ENCODE data around the gene SUFU.

Gene SUFU

DNA sequence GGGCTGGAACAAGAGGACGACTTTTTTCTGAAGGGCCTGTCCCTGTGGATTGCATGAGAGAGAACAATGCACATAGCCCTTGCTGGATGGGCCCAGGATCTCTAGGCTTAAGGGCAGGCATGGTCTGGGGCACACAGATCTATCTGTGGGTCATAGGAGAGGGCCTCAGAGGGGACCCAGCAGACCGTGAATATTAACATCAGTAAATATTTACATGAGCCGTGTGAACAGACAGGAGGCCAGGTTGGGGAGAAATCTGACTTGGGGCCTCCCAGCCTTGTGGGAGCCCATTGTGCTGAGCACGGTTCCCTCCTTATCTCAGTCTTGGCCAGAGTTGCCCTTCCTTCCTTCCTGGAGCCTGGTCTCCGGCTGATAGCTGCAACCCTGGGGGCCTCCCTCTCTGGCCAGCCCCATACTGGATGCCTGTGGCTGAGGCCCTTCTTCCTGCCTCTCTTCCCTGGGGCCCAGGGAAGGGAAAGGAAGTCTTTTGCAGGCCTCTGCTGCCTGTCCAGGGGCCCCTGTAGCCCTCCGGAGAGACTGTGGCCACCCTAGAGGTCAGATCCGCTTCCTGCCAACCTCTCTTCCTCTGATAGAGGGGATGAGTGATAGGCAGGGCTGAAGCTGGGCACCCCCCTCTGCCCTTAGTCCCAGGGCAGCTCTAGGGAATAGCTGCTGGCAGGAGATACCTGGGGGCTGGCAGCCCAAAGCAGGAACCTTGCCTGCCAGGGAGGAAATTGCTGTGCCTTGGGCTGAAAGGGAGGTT lies 96.0 kb downstream of the SUFU start:
- no peak for DNase-seq

GRCh38 chr10:102600816-102601215 lies 97.0 kb downstream of the SUFU start:
- no peak for DNase-seq

GRCh38 chr10:102601639-102602038 lies 97.9 kb downstream of the SUFU start:
- DNase-seq, result no peak

- DNase-seq, result no peak
Observed at GRCh38 chr10:102602272-102603045, 98.7 kb downstream of the SUFU start.

DNA sequence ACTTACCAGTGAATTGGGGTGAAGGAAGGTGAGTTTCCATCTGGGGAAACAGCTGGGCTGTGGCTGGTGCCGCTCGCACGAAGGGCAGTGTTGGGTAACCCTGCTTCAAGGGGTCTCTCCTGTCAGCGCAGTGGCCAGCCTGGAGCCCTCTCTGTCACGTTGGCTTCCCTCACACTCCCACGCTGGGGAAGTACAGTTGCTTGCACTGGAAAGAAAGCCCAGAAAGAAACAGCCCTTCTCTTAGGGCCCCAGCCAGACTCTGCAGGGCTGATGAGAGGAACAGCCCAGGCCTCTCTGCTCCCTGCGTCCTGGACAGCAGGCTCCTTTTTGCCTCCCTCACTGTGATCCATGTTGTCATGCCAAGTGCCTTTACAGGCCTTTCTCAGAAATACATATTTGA lies 100.2 kb downstream of the SUFU start:
- no peak for DNase-seq

DNA sequence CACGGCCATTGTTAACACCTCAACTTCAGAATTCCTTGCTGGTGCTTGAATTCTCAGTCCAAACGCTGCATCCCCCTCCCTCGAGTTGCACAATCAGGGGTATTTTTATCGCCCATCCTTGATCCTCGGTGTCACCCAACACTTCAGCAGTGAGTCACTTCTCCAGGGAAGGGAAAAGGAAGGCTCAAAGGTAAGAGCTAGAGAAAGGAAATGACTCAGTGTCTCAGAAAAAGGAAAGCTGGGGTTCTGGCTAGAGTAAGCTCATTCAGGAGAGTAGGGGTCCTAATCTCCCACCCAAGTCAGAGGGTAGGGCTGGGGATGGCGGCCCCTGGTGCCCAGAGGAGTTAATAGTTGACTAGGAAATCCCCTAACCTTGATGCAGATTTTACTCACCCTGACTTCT lies 100.7 kb downstream of the SUFU start:
- DNase-seq, result no peak

DNA sequence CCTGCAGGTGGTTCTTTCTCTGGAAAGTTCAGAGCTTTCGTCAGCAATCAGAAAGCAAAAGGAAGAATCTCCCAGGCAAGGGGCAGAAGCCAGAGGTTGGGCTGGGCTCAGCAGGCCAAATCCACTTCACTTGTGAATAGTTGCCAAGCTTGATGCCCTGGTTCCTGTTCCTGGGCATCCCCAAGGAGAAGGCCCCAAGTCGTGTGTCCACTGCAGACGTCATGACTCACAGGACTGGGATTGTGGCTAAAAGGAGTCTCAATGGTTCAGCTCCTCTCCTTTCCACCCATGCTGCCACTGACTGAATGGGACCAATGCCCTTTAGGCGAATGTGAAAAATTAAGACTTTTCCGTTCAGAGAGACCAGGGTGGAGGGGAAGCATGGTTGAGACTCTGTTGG lies 101.9 kb downstream of the SUFU start:
- DNase-seq, result no peak

GRCh38 chr10:102608487-102608886 lies 104.7 kb downstream of the SUFU start:
- no peak for DNase-seq

DNA sequence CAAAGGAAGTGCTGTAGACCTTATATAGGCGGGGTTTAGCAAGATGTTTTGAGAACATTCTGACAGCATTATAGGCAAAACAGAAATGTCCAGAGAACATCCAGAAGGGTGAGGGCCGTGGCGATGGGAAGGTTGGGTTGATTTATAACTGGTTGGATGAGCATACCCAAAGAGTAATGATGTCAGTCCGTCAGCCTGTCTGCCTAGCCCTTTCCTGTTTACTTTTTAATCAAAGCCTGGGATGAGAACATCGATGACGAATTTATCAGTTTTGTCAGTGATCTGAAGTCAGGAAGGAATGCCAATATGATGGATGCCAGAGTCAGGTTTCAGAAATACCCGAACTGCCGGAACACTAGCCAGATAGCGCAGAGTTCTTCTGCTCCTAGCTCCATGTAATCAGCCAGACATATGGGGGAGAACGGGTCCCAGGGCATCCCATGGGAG lies 106.7 kb downstream of the SUFU start:
- no peak for DNase-seq

- DNase-seq, result no peak
Observed at GRCh38 chr10:102611514-102612087, 107.8 kb downstream of the SUFU start.

DNA sequence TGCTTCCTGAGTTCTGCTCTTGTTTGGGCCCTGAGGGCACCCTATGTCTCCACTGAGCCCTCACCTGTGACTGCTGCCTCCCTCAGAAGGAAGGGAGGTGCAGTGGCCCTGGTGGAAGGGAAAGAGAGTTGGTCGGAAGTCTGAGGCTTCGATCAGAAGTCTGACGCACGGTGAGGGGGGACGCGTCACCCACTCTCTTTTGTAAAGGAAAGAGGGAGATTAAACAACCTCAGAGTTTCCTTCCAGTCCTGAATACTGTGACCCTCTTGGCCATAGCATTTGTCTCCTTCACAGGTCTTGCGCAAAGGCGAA lies 109.1 kb downstream of the SUFU start:
- no peak for DNase-seq

- DNase-seq, result no peak
Observed at GRCh38 chr10:102613286-102613685, 109.5 kb downstream of the SUFU start.

DNA sequence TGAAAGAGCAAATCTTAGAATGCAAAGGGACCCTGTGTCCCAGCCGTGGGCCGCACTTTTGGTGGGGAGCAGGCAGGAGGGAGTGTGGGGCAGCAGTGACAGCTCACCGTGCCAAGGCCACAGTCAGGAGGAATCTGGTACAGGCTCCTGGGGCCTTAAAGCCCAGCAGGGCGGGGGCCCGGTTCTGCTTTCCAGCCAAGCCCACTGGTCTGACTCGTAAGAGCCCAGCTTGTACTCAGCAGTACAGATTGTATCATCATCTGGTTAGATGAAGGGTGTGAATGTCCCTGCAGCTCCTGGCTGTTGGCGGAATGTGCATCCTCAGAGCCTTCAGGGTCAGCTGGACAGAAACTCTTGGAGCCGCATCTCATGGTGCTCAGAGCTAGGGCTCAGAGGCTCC lies 110.0 kb downstream of the SUFU start:
- no peak for DNase-seq

DNA sequence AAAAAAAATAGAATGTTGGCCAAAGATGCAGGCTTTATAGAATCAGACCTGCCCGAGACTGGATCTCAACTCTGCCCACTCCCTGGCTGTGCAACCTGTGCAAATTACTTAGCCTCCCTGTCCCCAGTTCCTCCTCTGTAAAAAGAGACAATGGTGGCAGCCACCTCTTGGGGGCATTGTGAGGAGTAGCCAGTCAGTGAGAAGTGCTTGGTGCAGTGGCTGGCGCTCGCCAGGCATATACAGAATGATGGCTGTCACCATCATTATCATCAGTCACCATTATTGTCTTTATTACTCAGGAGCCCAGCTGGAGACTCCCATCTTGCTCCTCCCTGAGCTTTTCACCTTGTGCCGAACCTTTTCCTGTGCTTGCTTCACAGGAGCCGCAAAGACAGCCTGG lies 111.1 kb downstream of the SUFU start:
- DNase-seq, result no peak

- DNase-seq, result no peak
Observed at GRCh38 chr10:102615361-102615760, 111.6 kb downstream of the SUFU start.

- no peak for DNase-seq
Observed at GRCh38 chr10:102616066-102616770, 112.4 kb downstream of the SUFU start.

DNA sequence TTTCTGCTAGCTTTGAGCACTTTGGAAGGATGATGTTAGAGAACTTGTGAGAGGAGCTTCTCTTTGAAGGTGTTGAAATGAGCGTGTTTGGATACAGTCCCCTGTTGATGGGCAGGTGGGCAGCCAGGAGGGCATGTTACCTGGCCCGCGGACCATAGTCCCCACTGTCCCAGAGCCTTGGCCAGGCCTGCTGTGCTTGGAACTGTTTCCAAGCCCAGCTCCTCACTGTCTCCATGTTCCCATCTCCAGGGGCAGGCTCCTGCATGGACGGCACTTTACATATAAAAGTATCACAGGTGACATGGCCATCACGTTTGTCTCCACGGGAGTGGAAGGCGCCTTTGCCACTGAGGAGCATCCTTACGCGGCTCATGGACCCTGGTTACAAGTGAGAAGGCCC lies 113.3 kb downstream of the SUFU start:
- no peak for DNase-seq

DNA sequence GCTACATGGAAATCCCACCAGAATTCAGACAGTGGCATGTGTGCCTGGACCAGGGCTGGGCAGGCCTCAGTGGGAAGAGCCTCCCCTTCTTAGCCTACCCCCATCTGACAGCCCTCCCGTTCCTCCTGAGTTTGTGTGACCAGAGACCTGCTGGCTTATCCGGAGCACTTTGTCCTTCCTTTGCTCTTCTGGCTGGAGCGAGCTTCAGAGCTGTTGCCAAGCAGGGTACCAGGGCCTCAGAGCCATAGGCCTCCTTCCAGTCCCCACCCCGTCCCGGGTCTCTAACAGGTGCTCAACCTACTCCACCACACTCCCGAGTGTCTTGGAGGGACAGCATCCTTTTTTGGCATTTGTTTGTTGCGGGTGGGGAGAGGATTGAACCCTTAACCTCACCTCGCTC lies 114.0 kb downstream of the SUFU start:
- DNase-seq, result no peak

GRCh38 chr10:102619281-102619981 lies 115.7 kb downstream of the SUFU start:
- DNase-seq, result no peak

DNA sequence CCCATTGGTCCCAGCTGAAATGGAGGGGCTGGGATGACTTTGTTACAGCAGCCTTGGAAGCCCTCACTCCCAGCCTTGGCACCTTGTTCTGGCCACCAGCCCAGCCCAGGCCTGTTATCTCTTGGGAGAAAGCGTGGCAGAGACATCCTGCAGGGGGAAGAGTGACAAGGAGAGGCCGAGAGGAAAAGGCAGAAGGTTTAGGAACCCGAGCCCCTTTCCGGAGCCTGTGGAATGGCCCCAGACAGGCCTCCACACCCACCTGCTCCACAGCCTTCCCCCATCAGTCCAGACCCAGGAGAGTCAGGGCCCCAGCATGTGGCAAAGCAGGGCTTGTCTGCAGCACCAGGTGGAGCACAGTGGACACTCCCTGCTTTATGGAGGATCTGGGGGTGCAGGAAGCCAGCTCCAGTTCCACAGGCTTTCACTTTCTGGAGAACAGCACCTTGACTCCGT lies 116.4 kb downstream of the SUFU start:
- no peak for DNase-seq

- no peak for DNase-seq
Observed at GRCh38 chr10:102620591-102621442, 117.0 kb downstream of the SUFU start.

Measured in NCI-H2107 (cell line).